ENCODE measurements around the gene EPHA5. TPM values are rescaled to one million over a fixed set of nuclear protein-coding genes. Genes with fewer than 3 reads are reported as not detected.

Gene EPHA5
- total RNA-seq, 1 experiment from 2014 or later = not detected

DNA sequence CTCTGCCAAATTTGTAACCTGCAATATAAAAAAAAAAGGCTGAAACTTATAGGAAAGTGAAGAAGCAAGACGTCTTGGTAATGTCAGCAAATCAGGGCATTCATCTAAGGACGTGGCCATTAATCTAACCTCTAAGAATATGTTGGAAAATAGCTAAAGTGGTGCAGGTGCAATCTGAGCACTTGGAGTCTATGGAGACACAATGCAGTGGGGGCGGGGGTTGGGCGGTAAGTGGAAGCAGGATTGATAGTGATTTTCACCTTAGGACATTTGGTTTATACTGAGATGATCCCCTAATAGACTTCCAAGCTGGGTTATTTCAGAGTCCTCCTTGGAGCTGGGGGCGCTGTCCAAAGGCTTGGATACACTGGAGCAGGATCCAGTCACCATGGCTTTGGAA, 283.4 kb downstream of the EPHA5 start:
- intact Hi-C loops (cut with micrococcal nuclease) = no loop called here
- no peak overlapping the region for H2AFZ ChIP-seq (ENCODE audit: low read depth, low read length, poor library complexity, severe bottlenecking)
- BruUV-seq (replicated peaks) = no TSS peak
- no peaks in the 10 kb centered on the region for H3K27me3 ChIP-seq (ENCODE audit: insufficient read depth, low read length)
- ATAC-seq = no peak
- DNase-seq (ENCODE audit: low read depth, low spot score) = no peak
- H3K9ac ChIP-seq (ENCODE audit: low read length) = no peak overlapping the region
- no peaks in the 10 kb centered on the region for H4K20me1 ChIP-seq (ENCODE audit: insufficient read depth)
- no peaks in the 10 kb centered on the region for H3K36me3 ChIP-seq (ENCODE audit: control insufficient read depth in 1 of 2, insufficient read depth in 2 of 2, low read length in 2 of 2)
- no peak overlapping the region for H3K4me2 ChIP-seq (ENCODE audit: low read length)
- no peaks in the 10 kb centered on the region for H3K4me1 ChIP-seq (ENCODE audit: control insufficient read depth in 1 of 2, insufficient read depth in 2 of 2, low read length in 2 of 2)
- ChIA-PET POLR2A (no interaction called here), RAD21 (ENCODE audit: low non-redundant PET in 1 of 2, low total read pairs in 2 of 2, uncharacterized antibody in 2 of 2, unreplicated experiment in 2 of 2) (no interaction called here), CTCF (no interaction called here)
- H3K9me2 ChIP-seq (ENCODE audit: insufficient read depth) = no peaks in the 10 kb centered on the region
- no peaks in the 10 kb centered on the region for H3K79me2 ChIP-seq (ENCODE audit: insufficient read depth, low read length)
- no peak overlapping the region for H3K27ac ChIP-seq (ENCODE audit: low read depth, low read length)
- H3K9me3 ChIP-seq (ENCODE audit: control insufficient read depth in 1 of 2, insufficient read depth in 1 of 2, low read depth in 1 of 2, low read length in 2 of 2) = peaks cover 3 to 15% of the 10 kb centered on the region in 2 experiments; a peak in 2 of 4 replicates
- H3K4me3 ChIP-seq (replicated peaks in 1 of 2; ENCODE audit: low read depth in 1 of 2, low read length in 2 of 2) = no peak overlapping the region
- no peak for TF ChIP-seq JUND (IDR thresholded peaks at IDR 0.05)
- TF ChIP-seq MAX (IDR thresholded peaks at IDR 0.05) = no peak
- TF ChIP-seq ZNF274 (IDR thresholded peaks at IDR 0.05; ENCODE audit: low read depth, low read length) = no peak
- TF ChIP-seq EZH2phosphoT487 (IDR thresholded peaks at IDR 0.05; ENCODE audit: borderline replicate concordance) = no peak
- no peak for TF ChIP-seq ZFX (IDR thresholded peaks at IDR 0.05)
- TF ChIP-seq TCF7L2 (IDR thresholded peaks at IDR 0.05; ENCODE audit: borderline replicate concordance, extremely low read depth, insufficient read depth, insufficient read length) = no peak
- no peak for TF ChIP-seq CBX3 (IDR thresholded peaks at IDR 0.05; ENCODE audit: low read depth)
- no peak for TF ChIP-seq YY1 (IDR thresholded peaks at IDR 0.05; ENCODE audit: extremely low read depth, insufficient replicate concordance, low read depth, low read length)
- no peak for TF ChIP-seq FOSL1 (IDR thresholded peaks at IDR 0.05; ENCODE audit: low read depth)
- TF ChIP-seq, protein P1, sequence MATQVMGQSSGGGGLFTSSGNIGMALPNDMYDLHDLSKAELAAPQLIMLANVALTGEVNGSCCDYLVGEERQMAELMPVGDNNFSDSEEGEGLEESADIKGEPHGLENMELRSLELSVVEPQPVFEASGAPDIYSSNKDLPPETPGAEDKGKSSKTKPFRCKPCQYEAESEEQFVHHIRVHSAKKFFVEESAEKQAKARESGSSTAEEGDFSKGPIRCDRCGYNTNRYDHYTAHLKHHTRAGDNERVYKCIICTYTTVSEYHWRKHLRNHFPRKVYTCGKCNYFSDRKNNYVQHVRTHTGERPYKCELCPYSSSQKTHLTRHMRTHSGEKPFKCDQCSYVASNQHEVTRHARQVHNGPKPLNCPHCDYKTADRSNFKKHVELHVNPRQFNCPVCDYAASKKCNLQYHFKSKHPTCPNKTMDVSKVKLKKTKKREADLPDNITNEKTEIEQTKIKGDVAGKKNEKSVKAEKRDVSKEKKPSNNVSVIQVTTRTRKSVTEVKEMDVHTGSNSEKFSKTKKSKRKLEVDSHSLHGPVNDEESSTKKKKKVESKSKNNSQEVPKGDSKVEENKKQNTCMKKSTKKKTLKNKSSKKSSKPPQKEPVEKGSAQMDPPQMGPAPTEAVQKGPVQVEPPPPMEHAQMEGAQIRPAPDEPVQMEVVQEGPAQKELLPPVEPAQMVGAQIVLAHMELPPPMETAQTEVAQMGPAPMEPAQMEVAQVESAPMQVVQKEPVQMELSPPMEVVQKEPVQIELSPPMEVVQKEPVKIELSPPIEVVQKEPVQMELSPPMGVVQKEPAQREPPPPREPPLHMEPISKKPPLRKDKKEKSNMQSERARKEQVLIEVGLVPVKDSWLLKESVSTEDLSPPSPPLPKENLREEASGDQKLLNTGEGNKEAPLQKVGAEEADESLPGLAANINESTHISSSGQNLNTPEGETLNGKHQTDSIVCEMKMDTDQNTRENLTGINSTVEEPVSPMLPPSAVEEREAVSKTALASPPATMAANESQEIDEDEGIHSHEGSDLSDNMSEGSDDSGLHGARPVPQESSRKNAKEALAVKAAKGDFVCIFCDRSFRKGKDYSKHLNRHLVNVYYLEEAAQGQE (IDR thresholded peaks at IDR 0.05; ENCODE audit: low read depth) = no peak
- TF ChIP-seq, protein P2, sequence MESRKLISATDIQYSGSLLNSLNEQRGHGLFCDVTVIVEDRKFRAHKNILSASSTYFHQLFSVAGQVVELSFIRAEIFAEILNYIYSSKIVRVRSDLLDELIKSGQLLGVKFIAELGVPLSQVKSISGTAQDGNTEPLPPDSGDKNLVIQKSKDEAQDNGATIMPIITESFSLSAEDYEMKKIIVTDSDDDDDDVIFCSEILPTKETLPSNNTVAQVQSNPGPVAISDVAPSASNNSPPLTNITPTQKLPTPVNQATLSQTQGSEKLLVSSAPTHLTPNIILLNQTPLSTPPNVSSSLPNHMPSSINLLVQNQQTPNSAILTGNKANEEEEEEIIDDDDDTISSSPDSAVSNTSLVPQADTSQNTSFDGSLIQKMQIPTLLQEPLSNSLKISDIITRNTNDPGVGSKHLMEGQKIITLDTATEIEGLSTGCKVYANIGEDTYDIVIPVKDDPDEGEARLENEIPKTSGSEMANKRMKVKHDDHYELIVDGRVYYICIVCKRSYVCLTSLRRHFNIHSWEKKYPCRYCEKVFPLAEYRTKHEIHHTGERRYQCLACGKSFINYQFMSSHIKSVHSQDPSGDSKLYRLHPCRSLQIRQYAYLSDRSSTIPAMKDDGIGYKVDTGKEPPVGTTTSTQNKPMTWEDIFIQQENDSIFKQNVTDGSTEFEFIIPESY (IDR thresholded peaks at IDR 0.05; ENCODE audit: extremely low read depth, insufficient replicate concordance, low read length) = no peak

Data from HCT116 (cell line).